GM12873 (cell line): ENCODE measurements around the gene SRXN1.

Experiments used
- CTCF ChIP-seq: IDR thresholded peaks from 2 replicates; pipeline ENCODE4 v1.5.1; 2012; ENCODE audit warnings: low read depth, mild to moderate bottlenecking, moderate library complexity, low read length, control low read depth; ENCODE audit not compliant: insufficient read depth; ENCODE audit errors: missing control alignments

Gene SRXN1

DNA sequence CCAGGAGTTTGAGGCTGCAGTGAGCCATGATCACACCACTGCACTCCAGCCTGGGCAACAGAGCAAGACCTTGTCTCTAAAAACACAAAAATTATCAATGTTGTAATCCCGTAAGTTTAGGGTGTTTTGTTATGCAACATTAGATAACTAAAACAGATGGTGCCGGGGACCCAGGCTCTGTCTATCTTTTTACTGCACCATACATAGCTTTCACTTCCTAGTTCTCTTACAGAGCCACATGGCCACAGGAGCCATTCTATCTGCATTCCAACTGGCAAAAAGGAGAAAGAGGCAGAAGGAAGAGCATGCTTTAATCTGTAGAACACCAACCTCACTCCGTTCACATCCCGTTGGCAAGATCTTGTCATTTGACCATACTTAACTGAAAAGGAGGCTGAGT is 37.5 kb downstream of the SRXN1 start:
- no peak for TF ChIP-seq CTCF

- no peak for TF ChIP-seq CTCF
Observed at GRCh38 chr20:611843-612185, 41.2 kb downstream of the SRXN1 start.

- no peak for TF ChIP-seq CTCF
Observed at GRCh38 chr20:611047-611842, 41.8 kb downstream of the SRXN1 start.

GRCh38 chr20:610130-611046 is 42.6 kb downstream of the SRXN1 start, which contains the start of gene TCF15:
Gene TCF15 (minus strand): TSS chr20:610309. CDS start chr20:610237, 72 bp downstream.
- no peak for TF ChIP-seq CTCF

DNA sequence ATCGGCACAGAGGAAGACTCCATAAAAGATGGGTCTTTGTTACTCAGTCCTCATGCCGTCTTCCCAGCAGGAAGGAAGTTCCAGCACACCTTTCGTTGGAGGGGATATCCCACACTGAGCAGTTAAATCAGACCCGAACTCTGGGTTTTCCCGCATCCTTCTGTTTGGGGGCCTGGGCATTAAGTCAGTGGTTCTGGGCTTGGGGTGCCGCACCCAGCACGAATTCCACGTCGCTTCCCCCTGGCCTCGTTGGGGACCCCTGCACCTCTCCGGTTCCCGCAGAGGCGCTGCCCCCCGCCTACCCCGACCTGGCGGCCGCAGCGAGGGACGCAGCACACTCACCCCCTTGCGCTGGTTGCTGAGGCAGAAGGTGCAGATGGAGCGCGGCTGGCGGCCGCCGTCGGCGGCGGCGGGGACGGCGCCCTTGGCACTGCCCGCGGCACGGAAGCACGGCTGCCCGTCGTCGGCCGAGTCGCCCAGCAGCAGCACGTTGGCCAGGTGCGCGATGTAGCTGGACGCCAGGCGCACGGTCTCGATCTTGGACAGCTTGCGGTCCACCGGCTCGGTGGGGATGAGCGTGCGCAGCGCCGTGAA is 43.5 kb downstream of the SRXN1 start:
- TF ChIP-seq CTCF, result no peak

DNA sequence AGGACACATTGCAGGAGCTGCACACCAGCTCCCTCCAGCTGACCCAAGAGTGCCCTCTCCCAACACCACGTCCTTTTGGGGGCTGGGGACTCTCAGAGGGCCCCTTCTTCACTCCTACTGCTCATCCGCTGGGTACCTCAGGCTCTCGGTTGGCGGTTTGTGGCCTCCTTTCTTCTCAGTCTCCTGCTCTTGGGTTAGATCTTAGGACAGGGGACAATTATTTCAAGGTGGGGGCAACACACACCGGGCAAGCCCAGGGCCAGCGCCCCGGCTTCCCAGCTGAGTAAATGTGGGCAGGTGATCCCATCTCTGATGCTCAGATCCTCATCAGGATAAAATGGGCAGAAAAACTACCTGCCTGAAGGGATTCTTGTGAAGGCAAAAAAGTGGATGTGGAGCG is 44.0 kb downstream of the SRXN1 start:
- TF ChIP-seq CTCF, result no peak

- TF ChIP-seq CTCF, result no peak
Observed at GRCh38 chr20:607476-607875, 45.5 kb downstream of the SRXN1 start.
